ENCODE measurements around the gene SLC22A2.

The SLC22A2 gene

GRCh38 chr6:160274871-160275510, 16.4 kb upstream of the SLC22A2 start:
- TF ChIP-seq ZBTB7A (IDR thresholded peaks at IDR 0.05; ENCODE audit: low read depth), result no peak
- no peak for TF ChIP-seq TAF1 (IDR thresholded peaks at IDR 0.05; ENCODE audit: low read depth)
- TF ChIP-seq YY1 (IDR thresholded peaks at IDR 0.05; ENCODE audit: low read depth), result no peak
- TF ChIP-seq EGR1 (IDR thresholded peaks at IDR 0.05), result no peak
- TF ChIP-seq CREB1 (IDR thresholded peaks at IDR 0.05; ENCODE audit: low read depth), result no peak
- no peak for TF ChIP-seq EP300 (IDR thresholded peaks at IDR 0.05; ENCODE audit: borderline replicate concordance)
- no peak for TF ChIP-seq USF1 (IDR thresholded peaks at IDR 0.05)
- no peak for TF ChIP-seq TCF12 (IDR thresholded peaks at IDR 0.05; ENCODE audit: low read depth)
- no peak for TF ChIP-seq TEAD4 (IDR thresholded peaks at IDR 0.05)
- TF ChIP-seq FOXM1 (IDR thresholded peaks at IDR 0.05; ENCODE audit: borderline replicate concordance, low read depth), result no peak
- TF ChIP-seq MAX (IDR thresholded peaks at IDR 0.05), result no peak
- TF ChIP-seq REST (IDR thresholded peaks at IDR 0.05; ENCODE audit: low read depth), result no peak
- no peak for TF ChIP-seq NFIC (IDR thresholded peaks at IDR 0.05)
- no peak for TF ChIP-seq CEBPB (IDR thresholded peaks at IDR 0.05)
- TF ChIP-seq RAD21 (IDR thresholded peaks at IDR 0.05; ENCODE audit: low read depth), result no peak

GRCh38 chr6:160273750-160274149, 15.1 kb upstream of the SLC22A2 start:
- no peak for TF ChIP-seq NFIC (IDR thresholded peaks at IDR 0.05)
- TF ChIP-seq TAF1 (IDR thresholded peaks at IDR 0.05; ENCODE audit: low read depth), result no peak
- TF ChIP-seq RAD21 (IDR thresholded peaks at IDR 0.05; ENCODE audit: low read depth), result no peak

GRCh38 chr6:160273196-160273595, 14.6 kb upstream of the SLC22A2 start:
- TF ChIP-seq FOXM1 (IDR thresholded peaks at IDR 0.05; ENCODE audit: borderline replicate concordance, low read depth) (no peak), YY1 (IDR thresholded peaks at IDR 0.05; ENCODE audit: low read depth) (no peak), CREB1 (IDR thresholded peaks at IDR 0.05; ENCODE audit: low read depth) (no peak), ZBTB7A (IDR thresholded peaks at IDR 0.05; ENCODE audit: low read depth) (no peak), TEAD4 (IDR thresholded peaks at IDR 0.05) (no peak), NFIC (IDR thresholded peaks at IDR 0.05) (no peak), MAX (IDR thresholded peaks at IDR 0.05) (no peak), EGR1 (IDR thresholded peaks at IDR 0.05) (no peak), REST (IDR thresholded peaks at IDR 0.05; ENCODE audit: low read depth) (no peak), TCF12 (IDR thresholded peaks at IDR 0.05; ENCODE audit: low read depth) (no peak), CEBPB (IDR thresholded peaks at IDR 0.05) (no peak), RAD21 (IDR thresholded peaks at IDR 0.05; ENCODE audit: low read depth) (no peak), USF1 (IDR thresholded peaks at IDR 0.05) (no peak), TAF1 (IDR thresholded peaks at IDR 0.05; ENCODE audit: low read depth) (no peak), EP300 (IDR thresholded peaks at IDR 0.05; ENCODE audit: borderline replicate concordance) (no peak)

DNA sequence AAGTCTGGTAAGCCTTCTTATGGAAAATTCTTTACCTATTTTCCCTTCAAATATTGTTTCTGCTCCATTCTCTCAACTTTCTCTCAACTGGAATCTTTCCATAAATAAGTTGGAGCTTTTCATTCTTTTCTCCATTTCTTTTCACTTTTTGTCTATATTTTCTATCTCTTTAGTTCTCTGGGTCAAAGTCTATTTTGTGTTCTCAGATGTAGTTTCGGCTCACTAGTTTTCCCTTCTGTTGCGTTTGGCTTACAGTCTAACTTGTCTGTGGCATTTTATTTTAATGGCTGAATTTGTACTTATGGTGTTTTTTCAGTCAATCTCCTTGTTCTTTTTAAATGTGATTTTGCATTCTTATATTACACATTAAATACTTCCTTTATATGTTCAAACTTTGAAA, 14.1 kb upstream of the SLC22A2 start:
- TF ChIP-seq YY1 (IDR thresholded peaks at IDR 0.05; ENCODE audit: low read depth), result no peak
- no peak for TF ChIP-seq TEAD4 (IDR thresholded peaks at IDR 0.05)
- no peak for TF ChIP-seq RAD21 (IDR thresholded peaks at IDR 0.05; ENCODE audit: low read depth)
- TF ChIP-seq TCF12 (IDR thresholded peaks at IDR 0.05; ENCODE audit: low read depth), result no peak
- TF ChIP-seq NFIC (IDR thresholded peaks at IDR 0.05), result no peak
- no peak for TF ChIP-seq TAF1 (IDR thresholded peaks at IDR 0.05; ENCODE audit: low read depth)
- no peak for TF ChIP-seq FOXM1 (IDR thresholded peaks at IDR 0.05; ENCODE audit: borderline replicate concordance, low read depth)
- no peak for TF ChIP-seq MAX (IDR thresholded peaks at IDR 0.05)
- no peak for TF ChIP-seq REST (IDR thresholded peaks at IDR 0.05; ENCODE audit: low read depth)
- TF ChIP-seq EP300 (IDR thresholded peaks at IDR 0.05; ENCODE audit: borderline replicate concordance), result no peak
- no peak for TF ChIP-seq EGR1 (IDR thresholded peaks at IDR 0.05)
- no peak for TF ChIP-seq USF1 (IDR thresholded peaks at IDR 0.05)
- no peak for TF ChIP-seq CEBPB (IDR thresholded peaks at IDR 0.05)
- no peak for TF ChIP-seq CREB1 (IDR thresholded peaks at IDR 0.05; ENCODE audit: low read depth)
- TF ChIP-seq ZBTB7A (IDR thresholded peaks at IDR 0.05; ENCODE audit: low read depth), result no peak

All from Ishikawa (cell line).